A549 (cell line): Measurements from ENCODE around the gene TGFBR3. TPM values are rescaled to one million over a fixed set of nuclear protein-coding genes. Genes with fewer than 3 reads are reported as not detected.
A peak's percentile ranks its signal among the peaks of the same experiment; 100 is the strongest.

Experiments used
- ATAC-seq, 2 experiments: fragments of 200-7000 bp in 1 of 2; fragments of >200 bp in 1 of 2; cut with Nextera tagmentation in 1 of 2; cut with Tn5 transposase in 1 of 2; 3 replicates each; pipeline versions ENCODE4 v1.8.0 to v1.9.1; 2018 to 2020; ENCODE audit warnings: mild to moderate bottlenecking in 1 of 2, moderate library complexity in 1 of 2
- CTCF ChIA-PET: fragments of 300-600 bp; sonication (Branson Sonifier 250); formaldehyde crosslinking; extraction: SDS; loops from one replicate; lab custom pipeline; 2021; ENCODE audit warnings: antibody characterized with exemption, inconsistent platforms; lab: Yijun Ruan, JAX
- POLR2A ChIA-PET: fragments of 350-600 bp; formaldehyde crosslinking; extraction: SDS; loops from one replicate; lab custom pipeline; 2021; ENCODE audit warnings: antibody characterized with exemption, inconsistent platforms; lab: Yijun Ruan, JAX
- DNase-seq, 2 experiments: peaks; one replicate each; pipeline versions ENCODE4 v3.0.0 to v3.0.0-alpha.2; 2011 to 2016; ENCODE audit warnings: low read depth in 1 of 2, low spot score in 1 of 2
- FAIRE-seq: peaks from 2 replicates; lab custom pipeline; 2011; peaks lifted over from hg19 to GRCh38; lab: Jason Lieb, UNC
- H3K27ac ChIP-seq, 2 experiments: fragments of >200 bp; sonication (Bioruptor Twin); formaldehyde crosslinking; 3 replicates each; pipeline ENCODE4 v1.5.1; 2016 to 2017
- H3K4me1 ChIP-seq: fragments of >200 bp; sonication (Bioruptor Twin); formaldehyde crosslinking; 3 replicates; pipeline ENCODE4 v1.6.1; 2016
- H3K4me2 ChIP-seq: fragments of >200 bp; sonication (Bioruptor Twin); formaldehyde crosslinking; 3 replicates; pipeline ENCODE4 v1.6.1; 2016
- H3K4me3 ChIP-seq: fragments of >200 bp; sonication (Bioruptor Twin); formaldehyde crosslinking; 3 replicates; pipeline ENCODE4 v1.5.1; 2016
- H3K9me3 ChIP-seq: fragments of >200 bp; sonication (Bioruptor Twin); formaldehyde crosslinking; 3 replicates; pipeline ENCODE4 v1.6.1; 2016
- BCL3 ChIP-seq: fragments of >200 bp; sonication (Bioruptor Twin); formaldehyde crosslinking; IDR thresholded peaks from 3 replicates; pipeline ENCODE4 v1.6.1; 2016
- BHLHE40 ChIP-seq: IDR thresholded peaks from 2 replicates; pipeline ENCODE4 v1.6.1; 2012; ENCODE audit warnings: low read depth, low read length, inconsistent platforms
- CHD4 ChIP-seq: fragments of 200-600 bp; sonication (generic); IDR thresholded peaks from 2 replicates; pipeline ENCODE4 v1.6.1; 2016; ENCODE audit warnings: antibody characterized with exemption, mild to moderate bottlenecking, borderline replicate concordance
- CTCF ChIP-seq: fragments of >200 bp; sonication (Bioruptor Twin); formaldehyde crosslinking; IDR thresholded peaks from 3 replicates; pipeline ENCODE4 v1.5.1; 2016
- EHF ChIP-seq: fragments of 250-450 bp; sonication (Bioruptor Pico); IDR thresholded peaks from 2 replicates; pipeline ENCODE4 v1.5.0; 2020; ENCODE audit warnings: mild to moderate bottlenecking
- ELK1 ChIP-seq: fragments of 150-350 bp; IDR thresholded peaks from 2 replicates; pipeline ENCODE4 v1.6.1; 2014; ENCODE audit warnings: low read depth, mild to moderate bottlenecking, low read length
- EP300 ChIP-seq, 2 experiments: fragments of >200 bp; sonication (Bioruptor Twin); formaldehyde crosslinking; IDR thresholded peaks; 2 replicates in 1 of 2; 3 replicates in 1 of 2; pipeline ENCODE4 v1.6.1; 2016 to 2017
- FOSL2 ChIP-seq, 2 experiments: fragments of 450-650 bp in 1 of 2; fragments of >200 bp in 1 of 2; sonication (Bioruptor Twin) in 1 of 2; formaldehyde crosslinking; IDR thresholded peaks; 2 replicates each; pipeline versions ENCODE4 v1.5.0 to v1.6.1; 2016 to 2020; ENCODE audit warnings: mild to moderate bottlenecking in 1 of 2, moderate library complexity in 1 of 2
- HEYL ChIP-seq: fragments of 250-450 bp; sonication (Bioruptor Pico); IDR thresholded peaks from 2 replicates; pipeline ENCODE4 v1.8.0; 2021; ENCODE audit warnings: mild to moderate bottlenecking, moderate library complexity
- HMGXB4 ChIP-seq: fragments of 250-450 bp; sonication (Bioruptor Pico); IDR thresholded peaks from 2 replicates; pipeline ENCODE4 v1.5.0; 2021; ENCODE audit warnings: mild to moderate bottlenecking, moderate library complexity, borderline replicate concordance
- HOXA7 ChIP-seq: fragments of 250-450 bp; sonication (Bioruptor Pico); IDR thresholded peaks from 2 replicates; pipeline ENCODE4 v1.5.0; 2020; ENCODE audit warnings: mild to moderate bottlenecking, moderate library complexity
- HOXB13 ChIP-seq: fragments of 250-450 bp; sonication (Bioruptor Pico); IDR thresholded peaks from 2 replicates; pipeline ENCODE4 v1.5.0; 2020; ENCODE audit warnings: low read depth, mild to moderate bottlenecking, moderate library complexity
- KDM1A ChIP-seq: fragments of 200-600 bp; sonication (generic); IDR thresholded peaks from 2 replicates; pipeline ENCODE4 v1.6.1; 2016; ENCODE audit warnings: low read depth, mild to moderate bottlenecking
- NPAS2 ChIP-seq: fragments of 250-450 bp; sonication (Bioruptor Pico); IDR thresholded peaks from 2 replicates; pipeline ENCODE4 v1.8.0; 2022; ENCODE audit warnings: mild to moderate bottlenecking, moderate library complexity, borderline replicate concordance
- PBX3 ChIP-seq: IDR thresholded peaks from 2 replicates; pipeline ENCODE4 v1.6.1; 2012
- POLR2A ChIP-seq: IDR thresholded peaks from 2 replicates; pipeline ENCODE4 v1.6.1; 2012; ENCODE audit warnings: mild to moderate bottlenecking, low read length
- POLR2AphosphoS2 ChIP-seq: conservative IDR thresholded peaks from 2 replicates; pipeline ENCODE4 v1.6.1; 2012; ENCODE audit warnings: low read length, improper control_type of control experiment, inconsistent platforms
- RAD21 ChIP-seq, 2 experiments: fragments of >200 bp in 1 of 2; sonication (Bioruptor Twin) in 1 of 2; formaldehyde crosslinking in 1 of 2; IDR thresholded peaks in 1 of 2; conservative IDR thresholded peaks in 1 of 2; 2 replicates in 1 of 2; 3 replicates in 1 of 2; pipeline ENCODE4 v1.6.1; 2012 to 2018; ENCODE audit warnings: inconsistent platforms in 1 of 2
- RCOR1 ChIP-seq: fragments of 150-350 bp; IDR thresholded peaks from 2 replicates; pipeline ENCODE4 v1.6.1; 2014; ENCODE audit warnings: antibody characterized with exemption, low read length, low read depth
- RFX5 ChIP-seq: fragments of 450-650 bp; IDR thresholded peaks from 2 replicates; pipeline ENCODE4 v1.7.1; 2014; ENCODE audit warnings: antibody characterized with exemption, mild to moderate bottlenecking, moderate library complexity
- ZNF302 ChIP-seq: fragments of 250-450 bp; sonication (Bioruptor Pico); IDR thresholded peaks from 2 replicates; pipeline ENCODE4 v1.9.0; 2021; ENCODE audit warnings: inconsistent platforms, mild to moderate bottlenecking, moderate library complexity
- ZSCAN20 ChIP-seq: fragments of 250-450 bp; sonication (Bioruptor Pico); IDR thresholded peaks from 2 replicates; pipeline ENCODE4 v1.8.0; 2022; ENCODE audit warnings: mild to moderate bottlenecking, moderate library complexity
- WGBS: methylation state at CpG from one replicate; pipeline ENCODE4 v1.1.6; 2017; ENCODE audit errors: missing lambda C conversion rate; 5-methylcytosine and 5-hydroxymethylcytosine counted together
- polyA plus RNA-seq, 4 experiments: library from polyadenylated mRNA; depleted of rRNA in 3 of 4; stranded (reverse); fragments of >200 nt; fragmentation: RNase III in 1 of 4; extraction: RNeasy Plus Mini Kit Qiagen cat#74134 plus additional on column Dnase treatment in 1 of 4; gene quantifications; 2 replicates in 3 of 4; 3 replicates in 1 of 4; pipeline ENCODE4 v1.2.3, GENCODE V29; 2011 to 2017

The TGFBR3 gene
- polyA plus RNA-seq, 2 of the 4 experiments (the other 2 are of a cell fraction) = 5.0 to 8.9 TPM

- TF ChIP-seq HOXA7 (CRISPR knock-in tag) = no peak
- TF ChIP-seq ZSCAN20 (CRISPR knock-in tag) = no peak
Measured at GRCh38 chr1:91844862-91845528, 41.0 kb downstream of the TGFBR3 start (continued).

- POLR2A ChIA-PET = no interaction called here
Measured at GRCh38 chr1:91843843-91844242, 42.1 kb downstream of the TGFBR3 start.

More at GRCh38 chr1:91843843-91844242, 42.1 kb downstream of the TGFBR3 start:
- H3K4me1 ChIP-seq = peaks cover 51% of the 10 kb centered on the region
- H3K4me2 ChIP-seq = no peak overlapping the region
- CTCF ChIA-PET = interaction anchor here (1.3 kb wide), 1 partner anchor 9 kb away, joined by 5 read pairs; no protein-coding TSS in a partner anchor
- peaks cover 4% of the 10 kb centered on the region; the same call in 1 of the 3 replicates for H3K9me3 ChIP-seq
- H3K4me3 ChIP-seq = no peak overlapping the region
- no peak for DNase-seq
- ATAC-seq = no peak
- peak overlapping the region; percentile 71 to 78 for H3K27ac ChIP-seq
- 90% methylated on average over 3 of the region's 3 CpGs for WGBS
- no peak for TF ChIP-seq CTCF
- TF ChIP-seq HOXB13 (CRISPR knock-in tag) = no peak
- no peak for TF ChIP-seq NPAS2 (CRISPR knock-in tag)
- no peak for TF ChIP-seq RAD21 (conservative IDR thresholded peaks at IDR 0.05 in 1 of 2, IDR thresholded peaks at IDR 0.05 in 1 of 2)
- no peak for TF ChIP-seq POLR2AphosphoS2
- TF ChIP-seq HMGXB4 (CRISPR knock-in tag) = no peak
- no peak for TF ChIP-seq POLR2A
- no peak for TF ChIP-seq ELK1
- no peak for TF ChIP-seq CHD4
- no peak for TF ChIP-seq KDM1A
- no peak for TF ChIP-seq PBX3
- no peak for TF ChIP-seq EP300 (IDR thresholded peaks at IDR 0.05)
- no peak for TF ChIP-seq FOSL2 (IDR thresholded peaks at IDR 0.05)
- TF ChIP-seq FOSL2 (CRISPR knock-in tag; IDR thresholded peaks at IDR 0.05) = no peak
- no peak for TF ChIP-seq EHF (CRISPR knock-in tag)
- no peak for TF ChIP-seq BCL3
- TF ChIP-seq RFX5 = no peak
- TF ChIP-seq ZNF302 (CRISPR knock-in tag) = no peak
- no peak for TF ChIP-seq RCOR1
- TF ChIP-seq HEYL (CRISPR knock-in tag) = no peak
- no peak for TF ChIP-seq BHLHE40
- FAIRE-seq = no peak
